ENCODE results near the gene NCK1.

DNA sequence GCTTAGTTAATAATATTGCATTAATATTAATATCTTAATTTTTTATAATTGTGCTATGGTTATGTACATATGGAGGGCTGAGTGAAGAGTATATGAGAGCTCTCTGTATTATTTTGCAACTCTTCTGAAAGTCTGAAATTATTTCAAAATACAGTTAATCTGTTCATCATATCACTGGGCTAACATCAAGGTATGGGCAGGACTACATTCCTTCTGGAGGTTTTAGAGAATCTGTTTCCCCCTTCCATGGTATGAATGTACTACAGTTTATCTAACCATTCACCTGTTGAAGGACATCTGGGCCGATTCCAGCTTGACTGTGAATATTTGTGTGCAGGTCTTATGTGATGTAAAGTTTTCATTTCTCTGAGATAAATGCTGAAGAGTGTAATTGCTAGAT is 100.9 kb downstream of the NCK1 start:
- TF ChIP-seq, protein P1, sequence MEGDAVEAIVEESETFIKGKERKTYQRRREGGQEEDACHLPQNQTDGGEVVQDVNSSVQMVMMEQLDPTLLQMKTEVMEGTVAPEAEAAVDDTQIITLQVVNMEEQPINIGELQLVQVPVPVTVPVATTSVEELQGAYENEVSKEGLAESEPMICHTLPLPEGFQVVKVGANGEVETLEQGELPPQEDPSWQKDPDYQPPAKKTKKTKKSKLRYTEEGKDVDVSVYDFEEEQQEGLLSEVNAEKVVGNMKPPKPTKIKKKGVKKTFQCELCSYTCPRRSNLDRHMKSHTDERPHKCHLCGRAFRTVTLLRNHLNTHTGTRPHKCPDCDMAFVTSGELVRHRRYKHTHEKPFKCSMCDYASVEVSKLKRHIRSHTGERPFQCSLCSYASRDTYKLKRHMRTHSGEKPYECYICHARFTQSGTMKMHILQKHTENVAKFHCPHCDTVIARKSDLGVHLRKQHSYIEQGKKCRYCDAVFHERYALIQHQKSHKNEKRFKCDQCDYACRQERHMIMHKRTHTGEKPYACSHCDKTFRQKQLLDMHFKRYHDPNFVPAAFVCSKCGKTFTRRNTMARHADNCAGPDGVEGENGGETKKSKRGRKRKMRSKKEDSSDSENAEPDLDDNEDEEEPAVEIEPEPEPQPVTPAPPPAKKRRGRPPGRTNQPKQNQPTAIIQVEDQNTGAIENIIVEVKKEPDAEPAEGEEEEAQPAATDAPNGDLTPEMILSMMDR (IDR thresholded peaks at IDR 0.05; ENCODE audit: insufficient read depth, low read length, poor library complexity, severe bottlenecking) = no peak
- no peak for TF ChIP-seq EZH2phosphoT487 (conservative IDR thresholded peaks at IDR 0.05; ENCODE audit: low read length)
